H9 (cell line): ENCODE measurements around the gene RPS6KA1. TPM values are rescaled to one million over a fixed set of nuclear protein-coding genes. Genes with fewer than 3 reads are reported as not detected.

ENCODE experiments used
- DNase-seq: peaks from one replicate; pipeline ENCODE4 v3.0.0-alpha.2; 2017
- H2AFZ ChIP-seq: one replicate; pipeline ENCODE4 v1.6.1; 2013; ENCODE audit warnings: mild to moderate bottlenecking, low read length, control low read depth, moderate library complexity
- H2AK5ac ChIP-seq: 2 replicates; pipeline ENCODE4 v1.6.1; 2013; ENCODE audit warnings: low read length, control low read depth, mixed read lengths; ENCODE audit not compliant: insufficient read length
- H2BK120ac ChIP-seq: one replicate; pipeline ENCODE4 v1.6.1; 2013; ENCODE audit warnings: low read depth, mild to moderate bottlenecking, low read length, control low read depth, inconsistent platforms; ENCODE audit not compliant: poor library complexity, severe bottlenecking
- H2BK12ac ChIP-seq: 2 replicates; pipeline ENCODE4 v1.6.1; 2013; ENCODE audit warnings: low read length, control low read depth, mixed read lengths, low read depth; ENCODE audit not compliant: insufficient read length
- H2BK15ac ChIP-seq: 2 replicates; pipeline ENCODE4 v1.6.1; 2013; ENCODE audit warnings: low read depth, low read length, control low read depth
- H2BK20ac ChIP-seq: one replicate; pipeline ENCODE4 v1.6.1; 2013; ENCODE audit warnings: low read depth, mild to moderate bottlenecking, low read length, control low read depth, inconsistent platforms; ENCODE audit not compliant: poor library complexity, severe bottlenecking
- H2BK5ac ChIP-seq: 2 replicates; pipeline ENCODE4 v1.6.1; 2013; ENCODE audit warnings: low read length, control low read depth, mixed read lengths; ENCODE audit not compliant: insufficient read length
- H3K14ac ChIP-seq: 2 replicates; pipeline ENCODE4 v1.6.1; 2013; ENCODE audit warnings: low read length, control low read depth; ENCODE audit not compliant: insufficient read depth
- H3K18ac ChIP-seq: 2 replicates; pipeline ENCODE4 v1.6.1; 2013; ENCODE audit warnings: low read depth, mild to moderate bottlenecking, mixed read lengths, low read length, control low read depth; ENCODE audit not compliant: insufficient read length
- H3K23ac ChIP-seq: 2 replicates; pipeline ENCODE4 v1.6.1; 2013; ENCODE audit warnings: low read length, control low read depth, mixed read lengths, low read depth; ENCODE audit not compliant: insufficient read length
- H3K23me2 ChIP-seq: 2 replicates; pipeline ENCODE4 v1.6.1; 2013; ENCODE audit warnings: low read depth, mild to moderate bottlenecking, mixed read lengths, low read length, control low read depth; ENCODE audit not compliant: insufficient read length, poor library complexity, severe bottlenecking
- H3K27ac ChIP-seq: 2 replicates; pipeline ENCODE4 v1.5.1; 2013; ENCODE audit warnings: low read length, control low read depth, mixed read lengths, low read depth; ENCODE audit not compliant: insufficient read length
- H3K27me3 ChIP-seq: 2 replicates; pipeline ENCODE4 v1.6.1; 2013; ENCODE audit warnings: low read length, control low read depth, inconsistent platforms; ENCODE audit not compliant: insufficient read depth
- H3K4ac ChIP-seq: 2 replicates; pipeline ENCODE4 v1.6.1; 2013; ENCODE audit warnings: low read depth, mild to moderate bottlenecking, control low read depth, inconsistent platforms, low read length, moderate library complexity
- H3K4me1 ChIP-seq: 2 replicates; pipeline ENCODE4 v1.6.1; 2013; ENCODE audit warnings: low read length, control low read depth, inconsistent platforms; ENCODE audit not compliant: insufficient read depth
- H3K4me2 ChIP-seq: 2 replicates; pipeline ENCODE4 v1.6.1; 2013; ENCODE audit warnings: low read length, control low read depth, mixed read lengths; ENCODE audit not compliant: insufficient read length, insufficient read depth
- H3K56ac ChIP-seq: 2 replicates; pipeline ENCODE4 v1.6.1; 2013; ENCODE audit warnings: low read depth, mild to moderate bottlenecking, mixed read lengths, low read length, control low read depth; ENCODE audit not compliant: insufficient read length
- H3K79me1 ChIP-seq: 2 replicates; pipeline ENCODE4 v1.6.1; 2013; ENCODE audit warnings: low read depth, mild to moderate bottlenecking, moderate library complexity, low read length, control low read depth, inconsistent platforms; ENCODE audit not compliant: insufficient read depth, poor library complexity, severe bottlenecking
- H3K79me2 ChIP-seq: 2 replicates; pipeline ENCODE4 v1.6.1; 2013; ENCODE audit warnings: low read length, control low read depth, inconsistent platforms; ENCODE audit not compliant: insufficient read depth
- H3K9ac ChIP-seq: 2 replicates; pipeline ENCODE4 v1.6.1; 2013; ENCODE audit warnings: low read length, control low read depth, mixed read lengths; ENCODE audit not compliant: insufficient read length; ENCODE audit errors: extremely low read depth
- H3K9me3 ChIP-seq: one replicate; pipeline ENCODE4 v1.6.1; 2013; ENCODE audit warnings: low read depth, low read length, inconsistent platforms; ENCODE audit not compliant: control insufficient read depth
- H3T11ph ChIP-seq: one replicate; pipeline ENCODE4 v1.6.1; 2013; ENCODE audit warnings: mild to moderate bottlenecking, low read length, control low read depth, inconsistent platforms
- H4K20me1 ChIP-seq: one replicate; pipeline ENCODE4 v1.6.1; 2013; ENCODE audit not compliant: control insufficient read depth, insufficient read length, insufficient read depth
- H4K5ac ChIP-seq: 2 replicates; pipeline ENCODE4 v1.6.1; 2013; ENCODE audit warnings: low read depth, mild to moderate bottlenecking, mixed read lengths, low read length, control low read depth; ENCODE audit not compliant: insufficient read length
- H4K8ac ChIP-seq: replicated peaks from 2 replicates; pipeline ENCODE4 v1.6.1; 2013; ENCODE audit warnings: low read length, control low read depth, mixed read lengths, low read depth; ENCODE audit not compliant: insufficient read length
- H4K91ac ChIP-seq: 2 replicates; pipeline ENCODE4 v1.6.1; 2013; ENCODE audit warnings: low read depth, mild to moderate bottlenecking, moderate library complexity, mixed read lengths, low read length, control low read depth; ENCODE audit not compliant: insufficient read length
- H3K27ac Mint-ChIP-seq, 3 experiments: 2 replicates in 2 of 3; 3 replicates in 1 of 3; pipeline ENCODE4 v1.8.0; 2020 to 2021; ENCODE audit warnings: mixed read lengths in 3 of 3, mild to moderate bottlenecking in 1 of 3, moderate library complexity in 1 of 3
- H3K27me3 Mint-ChIP-seq: 2 replicates; pipeline ENCODE4 v1.8.0; 2021; ENCODE audit warnings: low read depth, mild to moderate bottlenecking, moderate library complexity, mixed read lengths
- H3K36me3 Mint-ChIP-seq, 3 experiments: 2 replicates in 2 of 3; 3 replicates in 1 of 3; pipeline ENCODE4 v1.8.0; 2020 to 2021; ENCODE audit warnings: low read depth in 3 of 3, mixed read lengths in 3 of 3; ENCODE audit not compliant: insufficient read depth in 1 of 3
- H3K4me1 Mint-ChIP-seq, 2 experiments: 2 replicates each; pipeline ENCODE4 v1.8.0; 2020; ENCODE audit warnings: mixed read lengths in 2 of 2
- H3K4me3 Mint-ChIP-seq, 2 experiments: 2 replicates in 1 of 2; 3 replicates in 1 of 2; pipeline ENCODE4 v1.8.0; 2020 to 2021; ENCODE audit warnings: mild to moderate bottlenecking in 2 of 2, mixed read lengths in 2 of 2, moderate library complexity in 1 of 2
- H3K9me3 Mint-ChIP-seq, 2 experiments: 2 replicates in 1 of 2; 3 replicates in 1 of 2; pipeline ENCODE4 v1.8.0; 2020; ENCODE audit warnings: mild to moderate bottlenecking in 2 of 2, mixed read lengths in 2 of 2, moderate library complexity in 1 of 2
- CTCF ChIP-seq: fragments of 200-600 bp; sonication (generic); conservative IDR thresholded peaks from 3 replicates; pipeline ENCODE4 v1.8.0; 2021; ENCODE audit warnings: antibody characterized with exemption, mild to moderate bottlenecking
- WGBS: extraction: QIAGEN DNeasy Blood & Tissue Kit; methylation state at CpG from one replicate; pipeline ENCODE4 v1.1.7; 2013; ENCODE audit warnings: missing lambda C conversion rate, low lambda C conversion rate, mixed read lengths; ENCODE audit not compliant: insufficient read length; ENCODE audit errors: extremely low coverage; 5-methylcytosine and 5-hydroxymethylcytosine counted together
- total RNA-seq: library from RNA; stranded (reverse); gene quantifications from 2 replicates; pipeline ENCODE4 v1.2.1, GENCODE V29; 2021

The RPS6KA1 gene
- total RNA-seq, 1 experiment from 2014 or later: 45.3 TPM

- no peaks in the 10 kb centered on the region for H3K4me1 ChIP-seq
- Mint-ChIP-seq H3K9me3 (no peaks in the 10 kb centered on the region), H3K4me1 (no peaks in the 10 kb centered on the region), H3K27ac (0 out of 7 replicates have a peak overlapping the region, but pooled peaks of 1 of the 3 experiments have one; percentile 25), H3K27me3 (no peaks in the 10 kb centered on the region), H3K4me3 (no peak overlapping the region), H3K36me3 (peaks cover 15 to 41% (median 39%) of the 10 kb centered on the region in 3 experiments; a peak in 6 of 7 replicates)
- no peak overlapping the region for H3K23ac ChIP-seq
- no peaks in the 10 kb centered on the region for H3K9me3 ChIP-seq
- DNase-seq: no peak
- no peak overlapping the region for H3K18ac ChIP-seq
- H3K9ac ChIP-seq: no peak overlapping the region
- H3T11ph ChIP-seq: no peak overlapping the region
- H3K27ac ChIP-seq: no peak overlapping the region
- no peak overlapping the region for H3K4ac ChIP-seq
- H2AFZ ChIP-seq: no peak overlapping the region
- no peak overlapping the region for H2BK120ac ChIP-seq
- H3K27me3 ChIP-seq: no peaks in the 10 kb centered on the region
- H4K8ac ChIP-seq: no peak overlapping the region
- H3K79me1 ChIP-seq: no peaks in the 10 kb centered on the region
- no peak overlapping the region; the same call in 1 of the 2 replicates for H3K14ac ChIP-seq
- H3K79me2 ChIP-seq: no peaks in the 10 kb centered on the region
- H2BK15ac ChIP-seq: no peak overlapping the region
- no peaks in the 10 kb centered on the region for H3K23me2 ChIP-seq
- no peaks in the 10 kb centered on the region for H4K20me1 ChIP-seq
- no peak overlapping the region for H3K56ac ChIP-seq
- H2BK5ac ChIP-seq: no peak overlapping the region
- H2AK5ac ChIP-seq: no peak overlapping the region
- WGBS: no CpG with 5 or more reads among the region's 8 CpGs
- no peak overlapping the region for H2BK20ac ChIP-seq
- no peak overlapping the region for H4K91ac ChIP-seq
- H3K4me2 ChIP-seq: no peak overlapping the region
- no peak overlapping the region for H2BK12ac ChIP-seq
- TF ChIP-seq CTCF: no peak
- H4K5ac ChIP-seq: no peak overlapping the region
Measured at GRCh38 chr1:26571381-26571780, 41.8 kb downstream of the RPS6KA1 start.
